Coronary artery (tissue), 2 donors: ENCODE measurements around the gene RAB44.

Experiments
- DNase-seq: peaks from one replicate; pipeline ENCODE4 v3.0.0-alpha.2; 2017; ENCODE audit warnings: low spot score
- H3K27ac ChIP-seq, 2 donors: fragments of 200-600 bp; sonication (generic); one replicate each; pipeline ENCODE4 v1.5.1; 2016 to 2019
- H3K4me3 ChIP-seq: fragments of 200-600 bp; sonication (generic); 2 replicates; pipeline ENCODE4 v1.5.1; 2016; ENCODE audit warnings: mild to moderate bottlenecking, moderate library complexity
- TF ChIP-seq, protein P1 (sequence below): fragments of 200-600 bp; sonication (generic); IDR thresholded peaks from one replicate; pipeline ENCODE4 v1.5.1; 2019; ENCODE audit warnings: antibody characterized with exemption

Gene RAB44

DNA sequence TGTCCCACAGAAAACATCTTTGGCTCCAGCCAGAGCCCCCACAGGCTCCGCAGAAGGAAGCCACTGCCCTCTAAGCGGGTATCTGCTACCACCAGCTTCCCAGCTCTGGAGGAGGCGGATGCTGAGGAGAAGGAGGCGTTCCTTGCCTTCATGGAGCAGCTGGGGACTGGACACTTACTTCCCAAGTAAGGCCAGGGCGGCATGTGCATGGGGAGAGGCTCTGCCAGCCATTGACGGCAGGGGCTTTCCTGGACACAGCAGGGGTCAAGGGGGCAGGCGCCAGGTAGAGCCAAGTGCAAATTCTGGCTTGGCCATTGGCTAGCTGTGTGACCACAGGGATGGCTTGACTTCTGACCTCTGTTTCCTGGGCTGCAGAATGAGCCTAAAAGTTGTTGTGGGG is 17.8 kb downstream of the RAB44 start:
- Histone ChIP-seq H3K4me3 (no peak overlapping the region), H3K27ac (no peak overlapping the region)
- DNase-seq, result no peak
- TF ChIP-seq, protein P1, sequence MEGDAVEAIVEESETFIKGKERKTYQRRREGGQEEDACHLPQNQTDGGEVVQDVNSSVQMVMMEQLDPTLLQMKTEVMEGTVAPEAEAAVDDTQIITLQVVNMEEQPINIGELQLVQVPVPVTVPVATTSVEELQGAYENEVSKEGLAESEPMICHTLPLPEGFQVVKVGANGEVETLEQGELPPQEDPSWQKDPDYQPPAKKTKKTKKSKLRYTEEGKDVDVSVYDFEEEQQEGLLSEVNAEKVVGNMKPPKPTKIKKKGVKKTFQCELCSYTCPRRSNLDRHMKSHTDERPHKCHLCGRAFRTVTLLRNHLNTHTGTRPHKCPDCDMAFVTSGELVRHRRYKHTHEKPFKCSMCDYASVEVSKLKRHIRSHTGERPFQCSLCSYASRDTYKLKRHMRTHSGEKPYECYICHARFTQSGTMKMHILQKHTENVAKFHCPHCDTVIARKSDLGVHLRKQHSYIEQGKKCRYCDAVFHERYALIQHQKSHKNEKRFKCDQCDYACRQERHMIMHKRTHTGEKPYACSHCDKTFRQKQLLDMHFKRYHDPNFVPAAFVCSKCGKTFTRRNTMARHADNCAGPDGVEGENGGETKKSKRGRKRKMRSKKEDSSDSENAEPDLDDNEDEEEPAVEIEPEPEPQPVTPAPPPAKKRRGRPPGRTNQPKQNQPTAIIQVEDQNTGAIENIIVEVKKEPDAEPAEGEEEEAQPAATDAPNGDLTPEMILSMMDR, result no peak

DNA sequence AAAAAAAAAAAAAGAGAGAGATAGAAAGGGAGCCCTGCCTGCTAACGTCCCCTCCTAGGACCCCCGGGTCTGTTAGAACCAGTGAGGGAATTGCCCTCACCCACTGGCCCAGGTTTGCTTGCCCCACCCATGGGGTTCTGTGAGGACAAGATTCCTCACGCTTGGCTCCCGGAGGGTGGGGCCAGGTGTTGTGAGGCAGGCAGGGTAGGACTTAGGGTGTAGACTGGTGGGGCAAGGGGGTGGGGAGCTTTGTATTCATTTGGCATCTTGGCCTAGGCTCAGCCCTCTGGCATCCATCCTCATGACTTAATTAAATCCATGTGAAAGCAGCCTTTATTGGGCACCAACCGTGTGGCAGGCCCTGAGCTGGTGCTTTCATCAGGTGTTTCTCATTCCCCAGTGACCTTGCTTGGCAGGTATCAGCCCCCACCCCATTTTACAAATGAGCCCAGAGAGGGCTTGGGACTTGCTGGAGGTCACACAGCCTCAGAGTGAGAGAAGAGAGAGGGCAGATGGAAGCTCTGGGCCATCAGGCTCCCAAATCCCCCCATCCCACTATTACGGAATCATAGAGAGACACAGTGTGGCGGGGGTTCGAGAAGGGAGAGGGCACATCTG is 19.0 kb downstream of the RAB44 start:
- TF ChIP-seq, protein P1, result no peak
- Histone ChIP-seq H3K4me3 (no peak overlapping the region), H3K27ac (no peak overlapping the region)
- no peak for DNase-seq

DNA sequence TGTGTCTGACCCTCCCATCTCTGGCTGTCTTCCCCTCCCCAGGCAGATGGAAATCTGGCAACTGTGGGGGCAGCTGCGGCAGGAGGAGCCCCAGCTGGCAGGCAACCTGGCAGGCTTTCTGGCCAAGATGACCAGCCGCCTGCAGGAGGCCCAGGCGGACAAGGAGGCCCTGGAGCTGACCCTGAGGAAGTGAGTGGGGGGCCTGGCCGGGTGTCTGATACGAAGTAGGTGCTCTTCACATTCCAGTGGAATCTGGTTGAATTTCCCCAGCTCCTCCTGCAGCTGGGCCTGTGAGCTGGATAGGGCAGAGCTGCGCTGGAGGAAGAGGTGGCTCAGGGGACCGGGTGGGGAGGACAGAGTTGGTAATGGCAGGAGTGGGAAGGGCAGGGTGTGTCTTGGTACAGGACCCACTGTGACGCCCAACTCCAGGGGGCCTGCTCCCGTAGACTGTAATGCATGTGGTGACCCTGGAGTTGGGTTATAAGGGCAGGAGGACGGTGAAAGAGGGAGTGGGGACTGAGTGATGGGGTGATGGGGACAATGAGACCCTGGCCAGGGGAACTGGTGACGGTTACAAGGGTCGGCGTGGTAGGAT is 19.7 kb downstream of the RAB44 start:
- DNase-seq, result no peak
- no peak overlapping the region for H3K27ac ChIP-seq
- TF ChIP-seq, protein P1, result no peak
- no peak overlapping the region for H3K4me3 ChIP-seq

DNA sequence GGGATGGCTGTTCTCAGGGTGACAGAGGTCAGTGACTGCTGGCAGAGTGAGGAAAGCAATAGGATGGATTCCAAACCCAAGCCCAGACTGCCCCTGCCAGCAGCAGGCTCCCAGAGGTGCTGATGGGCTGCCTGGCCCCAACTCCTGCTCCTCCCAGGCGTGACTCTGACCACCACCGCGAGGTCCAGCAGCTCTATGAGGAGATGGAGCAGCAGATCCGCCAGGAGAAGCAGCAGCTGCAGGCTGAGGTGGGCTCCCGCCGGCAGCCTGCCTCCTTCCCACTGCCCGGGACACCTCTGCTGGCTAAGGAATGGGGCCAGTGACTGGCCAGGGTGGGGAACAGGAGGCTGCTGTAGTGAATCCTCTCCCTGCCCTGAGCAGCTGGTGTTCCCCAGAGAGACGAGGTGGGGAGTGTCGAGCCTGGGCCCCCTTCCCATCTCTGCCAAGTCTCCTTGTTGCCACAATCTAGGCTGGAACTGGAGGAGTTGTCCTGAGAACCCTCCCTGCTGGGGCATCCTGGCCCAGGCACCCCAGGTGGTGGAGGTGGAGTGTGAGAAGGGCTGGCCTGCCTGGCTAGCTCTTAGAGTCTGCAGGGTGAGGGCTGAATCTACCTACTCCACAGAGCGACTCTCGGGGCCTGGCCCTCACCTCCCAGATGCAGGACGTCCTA is 20.4 kb downstream of the RAB44 start:
- DNase-seq, result no peak
- no peak overlapping the region for H3K4me3 ChIP-seq
- TF ChIP-seq, protein P1, result no peak
- H3K27ac ChIP-seq, result no peak overlapping the region

DNA sequence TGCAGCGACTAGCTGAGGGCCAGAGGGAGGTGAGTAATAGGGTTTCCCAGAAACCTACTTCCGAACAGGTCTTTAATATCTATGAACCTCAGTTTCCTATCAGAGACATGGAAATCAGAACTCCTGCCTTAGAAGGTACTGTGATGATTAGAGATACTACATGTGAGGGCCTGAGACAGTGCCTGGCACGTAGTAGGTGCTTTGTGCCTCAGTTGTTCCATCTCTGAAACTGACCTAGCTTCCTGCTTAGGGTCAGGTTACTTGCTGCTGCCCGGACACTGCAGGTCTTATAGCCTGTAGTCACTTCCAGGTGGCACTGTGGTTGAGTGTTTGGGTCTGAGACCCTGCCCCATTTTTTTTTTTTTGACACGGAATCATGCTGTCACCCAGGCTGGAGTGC is 20.9 kb downstream of the RAB44 start:
- TF ChIP-seq, protein P1, result no peak
- no peak for DNase-seq
- no peak overlapping the region for H3K4me3 ChIP-seq

DNA sequence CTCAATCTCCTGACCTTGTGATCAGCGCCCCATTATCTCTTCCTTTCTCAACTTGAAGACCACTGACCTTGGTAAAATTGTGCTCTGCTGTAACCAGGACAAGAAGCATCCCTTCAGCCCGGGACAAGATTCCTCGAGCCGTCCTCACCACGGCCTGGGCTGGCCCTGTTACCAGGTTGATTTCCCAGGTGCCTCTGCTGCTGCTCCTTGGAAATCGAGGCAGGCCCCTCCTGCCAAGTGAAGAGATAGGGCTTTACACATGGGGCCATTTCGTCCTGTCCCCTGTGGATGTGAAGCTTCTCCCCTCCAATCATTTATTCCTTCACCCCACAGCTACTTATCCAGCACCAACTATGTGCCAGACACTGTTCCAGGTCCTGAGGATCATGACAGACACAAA is 21.5 kb downstream of the RAB44 start:
- no peak overlapping the region for H3K27ac ChIP-seq
- TF ChIP-seq, protein P1, result no peak
- no peak overlapping the region for H3K4me3 ChIP-seq
- DNase-seq, result no peak

More for the DNA sequence above, 20.9 kb downstream of the RAB44 start:
- H3K27ac ChIP-seq, result no peak overlapping the region
